ENCODE measurements around the gene PRPF19. TPM values are rescaled to one million over a fixed set of nuclear protein-coding genes. Genes with fewer than 3 reads are reported as not detected.
A peak's percentile ranks its signal among the peaks of the same experiment; 100 is the strongest.

PRPF19 gene
- total and polyA plus RNA-seq, 3 donors from 2014 or later, result 71.6 to 109 (median 79.8) TPM

GRCh38 chr11:60944490-60945294 is 38.3 kb upstream of the PRPF19 start:
- WGBS, 2 donors, result 88 to 93% methylated on average over 11 of the region's 11 CpGs
- intact Hi-C loops (cut with DNase I; ENCODE audit: low total_unique reads), result no loop called here
- H3K36me3 ChIP-seq (ENCODE audit: low read depth, missing control alignments), result no peaks in the 10 kb centered on the region

GRCh38 chr11:60942970-60943565 is 36.7 kb upstream of the PRPF19 start:
- Histone ChIP-seq H3K9me3 (no peaks in the 10 kb centered on the region), H3K36me3 (ENCODE audit: low read depth, missing control alignments) (no peaks in the 10 kb centered on the region), H3K4me1 (no peaks in the 10 kb centered on the region), H3K27me3 (no peaks in the 10 kb centered on the region), H3K27ac (no peak overlapping the region), H3K4me3 (no peak overlapping the region)
- no peak for TF ChIP-seq POLR2A (IDR thresholded peaks at IDR 0.05)
- TF ChIP-seq, protein P1, sequence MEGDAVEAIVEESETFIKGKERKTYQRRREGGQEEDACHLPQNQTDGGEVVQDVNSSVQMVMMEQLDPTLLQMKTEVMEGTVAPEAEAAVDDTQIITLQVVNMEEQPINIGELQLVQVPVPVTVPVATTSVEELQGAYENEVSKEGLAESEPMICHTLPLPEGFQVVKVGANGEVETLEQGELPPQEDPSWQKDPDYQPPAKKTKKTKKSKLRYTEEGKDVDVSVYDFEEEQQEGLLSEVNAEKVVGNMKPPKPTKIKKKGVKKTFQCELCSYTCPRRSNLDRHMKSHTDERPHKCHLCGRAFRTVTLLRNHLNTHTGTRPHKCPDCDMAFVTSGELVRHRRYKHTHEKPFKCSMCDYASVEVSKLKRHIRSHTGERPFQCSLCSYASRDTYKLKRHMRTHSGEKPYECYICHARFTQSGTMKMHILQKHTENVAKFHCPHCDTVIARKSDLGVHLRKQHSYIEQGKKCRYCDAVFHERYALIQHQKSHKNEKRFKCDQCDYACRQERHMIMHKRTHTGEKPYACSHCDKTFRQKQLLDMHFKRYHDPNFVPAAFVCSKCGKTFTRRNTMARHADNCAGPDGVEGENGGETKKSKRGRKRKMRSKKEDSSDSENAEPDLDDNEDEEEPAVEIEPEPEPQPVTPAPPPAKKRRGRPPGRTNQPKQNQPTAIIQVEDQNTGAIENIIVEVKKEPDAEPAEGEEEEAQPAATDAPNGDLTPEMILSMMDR (IDR thresholded peaks at IDR 0.05), result no peak
- 65 to 68% methylated on average over 9 of the region's 9 CpGs for WGBS, 2 donors
- DNase-seq, result no peak
- intact Hi-C loops (cut with DNase I; ENCODE audit: low total_unique reads), result no loop called here

More at GRCh38 chr11:60944490-60945294, 38.3 kb upstream of the PRPF19 start:
- no peak for DNase-seq
- H3K4me3 ChIP-seq, result no peak overlapping the region
- no peak for TF ChIP-seq POLR2A (IDR thresholded peaks at IDR 0.05)
- TF ChIP-seq, protein P1 (IDR thresholded peaks at IDR 0.05), result peak in 1 of 3 experiments; percentile 2
- no peaks in the 10 kb centered on the region for H3K27me3 ChIP-seq
- H3K27ac ChIP-seq, result no peak overlapping the region
- no peaks in the 10 kb centered on the region for H3K9me3 ChIP-seq
- H3K4me1 ChIP-seq, result no peaks in the 10 kb centered on the region

DNA sequence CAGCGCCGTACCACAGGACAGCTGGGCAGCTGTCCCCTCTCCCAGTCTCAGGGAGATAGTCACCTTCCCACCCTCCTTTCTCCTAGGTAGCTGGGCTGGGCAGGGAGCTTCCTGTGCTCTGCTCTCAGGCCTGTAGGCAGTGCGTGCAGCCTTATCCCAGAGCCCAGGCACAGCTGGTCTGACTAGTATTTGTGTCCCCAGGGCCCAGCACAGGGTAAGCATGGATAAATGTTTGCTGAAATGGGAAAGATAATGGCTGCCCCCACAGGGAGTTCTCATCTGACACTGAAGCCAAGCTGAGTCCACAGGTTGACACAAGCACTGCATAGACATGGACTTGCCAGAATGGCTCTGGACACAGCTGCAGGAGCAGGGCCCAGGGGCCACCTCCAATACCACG is 35.8 kb upstream of the PRPF19 start:
- H3K4me3 ChIP-seq, result no peak overlapping the region
- no peak overlapping the region for H3K27ac ChIP-seq
- intact Hi-C loops (cut with DNase I; ENCODE audit: low total_unique reads), result no loop called here
- DNase-seq, result no peak
- TF ChIP-seq, protein P1 (IDR thresholded peaks at IDR 0.05), result no peak
- no peak for TF ChIP-seq POLR2A (IDR thresholded peaks at IDR 0.05)
- 81 to 98% methylated on average over 4 of the region's 4 CpGs for WGBS, 2 donors
- no peaks in the 10 kb centered on the region for H3K4me1 ChIP-seq
- H3K36me3 ChIP-seq (ENCODE audit: low read depth, missing control alignments), result no peaks in the 10 kb centered on the region
- no peaks in the 10 kb centered on the region for H3K9me3 ChIP-seq
- no peaks in the 10 kb centered on the region for H3K27me3 ChIP-seq

GRCh38 chr11:60941371-60942119 is 35.2 kb upstream of the PRPF19 start:
- no peak for DNase-seq
- WGBS, 2 donors, result 84 to 87% methylated on average over 2 to 6 of the region's 6 CpGs
- no peaks in the 10 kb centered on the region for H3K9me3 ChIP-seq
- no peaks in the 10 kb centered on the region for H3K36me3 ChIP-seq (ENCODE audit: low read depth, missing control alignments)
- H3K4me3 ChIP-seq, result no peak overlapping the region
- H3K4me1 ChIP-seq, result no peaks in the 10 kb centered on the region
- no peak overlapping the region for H3K27ac ChIP-seq
- TF ChIP-seq, protein P1 (IDR thresholded peaks at IDR 0.05), result no peak
- no peak for TF ChIP-seq POLR2A (IDR thresholded peaks at IDR 0.05)
- intact Hi-C loops (cut with DNase I; ENCODE audit: low total_unique reads), result no loop called here
- no peaks in the 10 kb centered on the region for H3K27me3 ChIP-seq
